ENCODE results near the gene FLYWCH2.

DNA sequence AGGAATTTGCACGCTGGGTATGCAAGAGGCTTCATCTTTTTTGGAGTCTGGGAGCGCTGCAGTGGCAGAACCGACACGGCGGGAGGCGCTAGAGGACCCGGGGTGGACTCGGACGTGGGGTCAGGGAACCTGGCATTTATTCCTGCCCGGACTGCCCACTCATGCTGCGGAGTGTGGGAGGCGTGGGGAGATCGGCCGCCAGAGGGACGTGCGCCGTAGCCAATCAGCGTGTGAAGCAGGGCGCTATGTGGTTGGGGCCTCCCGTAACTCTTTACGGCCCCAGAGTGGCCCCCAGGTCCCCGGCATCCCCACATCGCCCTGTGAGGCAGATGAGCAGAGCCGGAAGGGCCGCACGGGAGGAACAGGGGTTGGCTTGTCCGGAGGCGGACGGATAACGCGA, 11.2 kb downstream of the FLYWCH2 start:
- TF ChIP-seq ZSCAN29 (CRISPR knock-in tag; conservative IDR thresholded peaks at IDR 0.05) (no peak), NFRKB (IDR thresholded peaks at IDR 0.05) (no peak), FOXM1 (CRISPR knock-in tag; IDR thresholded peaks at IDR 0.05) (no peak), REL (CRISPR knock-in tag; conservative IDR thresholded peaks at IDR 0.05) (no peak), CHD2 (IDR thresholded peaks at IDR 0.05; ENCODE audit: low read depth, low read length) (no peak), RFXAP (CRISPR knock-in tag; IDR thresholded peaks at IDR 0.05; ENCODE audit: borderline replicate concordance) (no peak), POLR2AphosphoS5 (IDR thresholded peaks at IDR 0.05; ENCODE audit: low read depth, low read length) (no peak), NR2F2 (IDR thresholded peaks at IDR 0.05; ENCODE audit: borderline replicate concordance, low read depth) (no peak), CHD4 (IDR thresholded peaks at IDR 0.05; ENCODE audit: borderline replicate concordance, low read length) (no peak), ZNF790 (CRISPR knock-in tag; IDR thresholded peaks at IDR 0.05; ENCODE audit: borderline replicate concordance) (no peak)
- TF ChIP-seq, protein P1, sequence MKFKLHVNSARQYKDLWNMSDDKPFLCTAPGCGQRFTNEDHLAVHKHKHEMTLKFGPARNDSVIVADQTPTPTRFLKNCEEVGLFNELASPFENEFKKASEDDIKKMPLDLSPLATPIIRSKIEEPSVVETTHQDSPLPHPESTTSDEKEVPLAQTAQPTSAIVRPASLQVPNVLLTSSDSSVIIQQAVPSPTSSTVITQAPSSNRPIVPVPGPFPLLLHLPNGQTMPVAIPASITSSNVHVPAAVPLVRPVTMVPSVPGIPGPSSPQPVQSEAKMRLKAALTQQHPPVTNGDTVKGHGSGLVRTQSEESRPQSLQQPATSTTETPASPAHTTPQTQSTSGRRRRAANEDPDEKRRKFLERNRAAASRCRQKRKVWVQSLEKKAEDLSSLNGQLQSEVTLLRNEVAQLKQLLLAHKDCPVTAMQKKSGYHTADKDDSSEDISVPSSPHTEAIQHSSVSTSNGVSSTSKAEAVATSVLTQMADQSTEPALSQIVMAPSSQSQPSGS (CRISPR knock-in tag; IDR thresholded peaks at IDR 0.05), result no peak

All from HepG2 (cell line).